NCI-H774 (cell line): ENCODE results near the gene DPCD.
A peak's percentile ranks its signal among the peaks of the same experiment; 100 is the strongest.

ENCODE experiments used
- DNase-seq: peaks from one replicate; lab custom pipeline; 2025; lab: John Stamatoyannopoulos, UW

DPCD gene

DNA sequence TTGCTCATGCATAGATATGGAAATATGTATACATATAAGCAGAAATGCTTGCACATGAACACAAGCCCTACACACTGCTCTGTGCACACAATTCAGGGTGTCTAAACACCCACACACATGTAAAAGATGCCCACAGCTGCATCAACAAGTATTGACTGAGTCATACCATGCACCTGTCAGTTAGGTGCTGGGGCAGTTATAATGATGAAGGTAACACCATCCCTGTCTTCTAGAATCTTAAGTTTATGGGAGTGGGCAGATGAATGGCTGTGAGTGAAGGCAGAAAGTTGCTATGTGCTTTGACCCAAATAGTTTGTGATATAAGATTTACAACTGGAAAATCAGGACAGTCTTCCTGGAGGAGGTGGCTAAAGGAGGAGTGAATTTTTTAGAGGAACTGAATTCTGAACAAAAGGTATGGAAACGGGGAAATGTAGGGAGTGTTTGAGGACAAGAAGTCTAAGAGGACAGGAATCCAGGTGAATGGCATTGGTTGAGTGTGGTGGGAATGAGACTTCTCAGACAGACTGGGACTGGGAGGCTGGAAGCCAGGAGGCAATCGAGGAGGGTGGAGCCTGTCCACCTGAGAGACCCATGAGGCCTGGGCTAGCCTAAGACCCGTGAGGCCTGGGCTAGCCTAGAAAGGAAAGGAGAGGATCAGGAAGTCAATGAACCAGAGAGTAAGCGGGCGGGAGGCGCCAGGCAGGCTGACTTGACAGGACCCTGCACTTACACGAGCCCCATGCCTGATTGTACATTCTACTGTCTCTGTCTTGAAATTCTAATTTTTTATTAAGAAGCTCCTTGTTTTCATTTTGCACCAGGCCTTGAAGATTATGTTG lies 20.7 kb upstream of the DPCD start:
- no peak for DNase-seq

- no peak for DNase-seq
Measured at GRCh38 chr10:101568054-101568745, 19.9 kb upstream of the DPCD start.

DNA sequence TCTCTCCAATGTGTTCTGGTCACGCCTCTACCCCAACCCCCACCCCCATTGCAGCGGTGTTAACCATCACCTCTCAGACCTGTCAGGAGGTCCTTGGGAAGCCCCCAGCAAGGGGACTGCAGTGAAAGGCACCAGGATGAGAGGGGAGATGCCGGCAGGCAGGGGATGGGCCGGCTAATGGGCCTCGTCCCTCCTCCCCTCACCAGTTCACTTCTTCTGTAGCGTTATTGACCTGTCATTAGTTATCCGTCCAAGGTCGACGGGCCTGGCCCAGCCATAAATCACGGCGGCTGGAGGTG lies 18.8 kb upstream of the DPCD start:
- DNase-seq, result no peak

GRCh38 chr10:101569622-101570427 lies 18.3 kb upstream of the DPCD start:
- peak; percentile 14 for DNase-seq

DNA sequence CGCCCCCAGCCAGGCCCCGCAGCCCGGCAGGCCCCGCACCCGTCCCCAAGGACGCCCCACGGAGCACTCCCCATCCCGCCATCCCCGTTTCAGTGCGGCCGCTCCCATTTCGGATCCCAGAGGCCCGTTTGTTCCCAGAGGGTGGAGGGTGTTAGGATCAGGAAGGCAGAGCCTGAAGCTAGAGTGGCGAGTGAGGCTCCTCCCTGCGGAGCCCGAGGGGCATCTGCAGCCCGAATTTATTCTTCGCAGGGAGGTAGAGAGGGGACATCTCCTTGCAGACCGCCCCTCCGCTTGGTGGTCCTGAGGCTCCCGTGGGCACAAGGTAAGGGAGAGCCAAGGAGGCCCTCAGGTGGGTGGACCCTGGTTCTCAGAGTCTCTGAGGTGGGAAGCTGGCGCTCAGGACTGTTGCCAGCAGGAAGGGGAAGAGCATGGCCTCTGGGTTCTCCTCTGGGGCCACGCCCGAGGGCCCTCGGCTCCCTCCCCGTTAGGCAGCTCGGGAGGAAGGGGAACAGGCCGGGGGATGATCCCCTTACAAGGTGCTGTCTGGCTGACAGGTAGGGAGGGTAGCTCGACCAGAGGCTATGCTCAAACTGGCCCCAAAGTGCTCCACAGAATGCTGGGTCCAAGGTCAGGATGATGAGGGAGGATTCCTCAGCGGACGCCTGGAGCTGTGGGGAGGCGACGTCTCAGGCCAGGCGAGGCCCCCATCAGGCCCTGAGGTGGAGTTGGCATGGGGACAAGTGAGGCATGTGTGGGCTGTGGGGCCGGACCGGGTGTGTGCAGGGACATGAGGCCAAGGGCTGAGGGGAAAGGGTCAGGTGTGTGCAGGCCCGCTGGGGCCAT lies 17.5 kb upstream of the DPCD start:
- DNase-seq, result no peak

DNA sequence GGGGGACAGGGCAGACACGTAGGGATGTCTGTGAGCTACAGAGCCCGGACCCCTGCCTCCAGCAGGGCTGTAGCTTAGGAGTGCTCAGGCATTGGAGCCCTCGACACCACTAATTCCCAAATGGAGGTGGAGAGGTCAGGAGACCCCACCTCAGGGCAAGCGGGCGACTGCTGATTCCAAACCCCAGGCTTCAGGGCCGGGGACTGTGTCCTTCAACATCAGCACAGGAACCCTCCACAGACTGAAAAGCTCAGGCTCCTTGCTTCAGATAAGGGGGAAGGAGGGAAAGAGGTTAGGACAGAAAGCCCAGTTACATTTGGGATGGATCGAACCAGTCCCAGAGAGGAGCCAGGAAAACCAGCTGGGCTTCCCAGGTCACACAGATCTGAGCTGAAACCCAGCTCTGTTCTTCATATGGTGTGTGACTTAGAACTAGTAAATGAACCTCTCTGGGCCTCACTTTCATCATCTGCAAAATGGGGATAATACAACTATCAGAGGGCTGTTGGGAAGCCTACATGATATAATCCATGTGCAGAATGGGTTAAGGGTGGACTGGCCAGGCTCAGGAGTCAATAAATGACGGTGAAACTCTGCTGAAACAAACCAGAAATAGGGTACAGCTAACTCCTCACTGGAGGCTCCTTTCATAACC lies 16.7 kb upstream of the DPCD start:
- DNase-seq, result no peak

DNA sequence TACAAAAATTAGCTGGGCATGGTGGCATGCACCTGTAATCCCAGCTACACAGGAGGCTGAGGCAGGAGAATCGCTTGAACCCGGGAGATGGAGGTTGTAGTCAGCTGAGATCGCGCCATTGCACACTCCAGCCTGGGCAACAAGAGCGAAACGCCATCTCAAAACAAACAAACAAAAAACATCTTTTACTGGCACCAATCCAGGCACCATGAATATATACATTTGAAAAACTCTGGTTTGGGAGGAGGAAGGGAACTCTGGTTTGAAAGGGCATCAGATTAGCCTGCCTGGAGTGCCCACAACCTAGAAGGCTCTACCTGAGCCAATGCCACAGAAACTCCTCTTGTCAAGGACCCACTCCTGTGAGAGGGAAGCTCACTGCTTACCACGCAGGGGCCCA lies 16.0 kb upstream of the DPCD start:
- DNase-seq, result no peak

DNA sequence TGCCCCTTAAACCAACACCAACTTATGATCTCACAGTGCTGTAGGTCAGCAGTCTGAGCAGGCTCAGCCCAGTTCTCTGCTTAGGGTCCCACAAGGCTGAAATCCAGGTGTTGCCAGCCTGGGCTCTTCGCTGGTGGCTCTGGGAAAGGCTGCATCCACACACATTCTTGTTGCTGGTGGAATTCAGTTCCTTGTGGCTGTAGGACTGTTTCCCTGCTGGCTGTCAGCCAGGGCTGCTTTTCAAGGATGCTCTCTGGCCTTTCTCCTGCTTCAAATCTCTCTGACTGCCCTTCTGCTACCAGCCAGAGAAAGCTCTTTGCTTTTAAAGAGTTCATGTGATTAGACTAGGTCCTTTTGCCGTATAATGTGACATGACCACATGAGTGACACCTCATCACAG lies 15.3 kb upstream of the DPCD start:
- no peak for DNase-seq

DNA sequence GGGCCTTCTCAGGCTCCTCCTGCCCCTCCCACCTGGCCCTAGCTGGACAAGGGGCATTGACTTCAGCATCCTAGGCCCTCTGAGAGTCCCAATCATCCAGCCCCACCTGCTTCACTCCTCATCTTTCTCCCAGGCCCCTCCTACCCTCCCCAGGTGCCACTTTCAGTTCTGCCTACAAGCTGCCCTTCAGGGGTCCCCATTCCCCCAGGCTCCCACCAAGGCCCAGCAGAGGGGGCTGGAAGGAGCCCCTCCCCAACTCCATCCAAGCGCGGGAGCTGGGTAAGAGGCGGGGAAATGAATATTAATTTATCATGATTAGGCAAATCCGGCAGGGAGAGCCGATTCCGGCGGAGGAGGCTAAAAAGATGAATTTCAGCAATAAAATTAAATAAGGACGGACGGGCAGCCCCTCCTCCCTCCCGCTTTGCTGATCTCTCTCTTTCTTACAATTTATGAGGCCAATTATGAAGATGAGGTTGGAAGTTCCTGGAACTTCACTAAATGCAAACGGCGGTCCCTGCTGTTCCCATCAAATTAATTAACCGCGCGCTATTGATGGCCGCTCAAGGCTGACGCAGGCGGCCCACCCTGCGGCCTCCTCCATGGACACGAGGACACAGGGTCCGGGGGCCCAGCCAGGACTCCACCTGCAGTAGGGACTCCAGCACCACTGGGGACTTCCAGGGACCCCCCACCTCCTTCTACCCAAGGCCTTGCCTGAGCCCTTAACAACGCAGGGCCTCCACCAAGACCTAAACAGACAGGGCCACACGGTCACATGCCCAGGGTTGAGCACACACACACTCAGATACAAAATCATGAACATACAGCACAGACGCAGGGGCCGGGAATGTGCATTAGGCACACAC lies 14.0 kb upstream of the DPCD start:
- DNase-seq, result no peak

DNA sequence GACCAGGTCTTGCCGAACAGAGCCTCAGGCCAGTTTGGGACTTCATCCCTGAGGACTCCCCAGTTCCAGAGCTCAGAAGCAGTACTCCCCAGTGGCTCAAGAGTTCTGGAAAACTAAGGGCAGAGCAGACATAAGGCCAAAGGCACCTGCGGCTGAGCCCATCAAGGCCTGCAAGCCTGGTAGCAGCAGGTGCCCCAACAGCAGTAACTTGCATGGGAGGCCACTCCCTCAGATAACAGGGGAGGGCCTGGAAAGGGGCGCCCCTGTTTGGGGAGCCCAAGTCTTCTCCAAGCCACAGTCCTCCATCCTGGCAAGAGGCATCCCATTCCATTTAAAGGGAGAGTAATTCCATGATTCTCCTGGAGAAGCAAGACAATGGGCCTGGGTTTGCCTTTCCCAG lies 13.0 kb upstream of the DPCD start:
- DNase-seq, result no peak

DNA sequence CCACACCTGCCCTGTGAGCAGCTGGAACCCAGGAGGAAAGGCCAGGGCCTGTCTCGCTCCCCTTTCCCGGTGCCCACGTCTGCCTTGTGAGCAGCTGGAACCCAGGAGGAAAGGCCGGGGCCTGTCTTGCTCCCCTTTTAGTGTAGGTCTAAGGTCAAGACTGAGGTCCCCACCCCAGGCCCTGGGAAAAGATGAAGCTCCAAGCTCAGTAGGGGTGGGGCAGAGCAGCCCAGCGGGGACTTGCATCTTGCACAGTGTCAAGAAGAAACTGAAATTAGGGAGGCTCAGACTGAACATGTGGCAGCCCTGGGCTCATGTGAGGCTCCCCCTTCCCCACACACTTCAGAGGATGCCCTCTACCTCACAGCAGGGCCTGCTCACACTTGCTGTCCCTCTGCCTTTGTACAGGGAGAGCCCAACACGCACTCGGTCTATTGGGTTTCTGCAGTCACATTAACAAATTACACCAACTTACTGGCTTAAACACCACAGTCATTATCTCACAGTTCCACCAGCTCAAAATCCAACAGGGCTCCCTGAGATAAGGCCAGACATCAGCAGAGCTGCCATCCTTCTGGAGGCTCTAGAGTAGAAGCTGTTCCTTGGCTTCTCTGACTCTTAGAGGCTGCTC lies 12.4 kb upstream of the DPCD start:
- DNase-seq, result no peak

DNA sequence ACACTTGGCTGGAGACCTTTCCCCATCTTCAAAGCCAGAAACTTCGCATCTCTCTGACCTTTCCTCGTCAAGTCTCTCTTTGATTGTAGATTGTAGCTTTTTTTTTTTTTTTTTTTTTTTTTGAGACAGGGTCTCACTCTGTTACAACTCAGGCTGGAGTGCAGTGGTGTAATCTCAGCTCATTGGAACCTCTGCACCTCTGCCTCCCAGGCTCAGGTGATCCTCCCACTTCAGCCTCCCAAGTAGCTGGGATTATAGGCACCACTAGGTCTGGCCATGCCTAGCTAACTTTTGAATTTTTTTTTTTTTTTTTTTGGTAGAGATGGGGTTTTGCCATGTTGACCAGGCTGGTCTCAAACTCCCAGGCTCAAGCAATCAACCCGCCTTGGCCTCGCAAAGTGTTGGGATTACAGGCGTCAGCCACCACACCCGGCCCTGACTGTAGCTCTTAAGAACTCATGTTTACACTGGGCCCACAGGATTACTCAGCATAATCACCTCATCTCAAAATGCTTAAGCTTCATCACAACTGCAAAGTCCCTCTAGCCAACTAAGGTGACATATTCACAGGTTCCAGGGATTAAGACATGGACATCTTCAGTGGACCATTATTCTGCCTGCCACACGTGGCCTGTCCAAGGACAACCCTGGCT lies 11.8 kb upstream of the DPCD start:
- DNase-seq, result no peak

- no peak for DNase-seq
Measured at GRCh38 chr10:101577121-101577871, 10.8 kb upstream of the DPCD start.

DNA sequence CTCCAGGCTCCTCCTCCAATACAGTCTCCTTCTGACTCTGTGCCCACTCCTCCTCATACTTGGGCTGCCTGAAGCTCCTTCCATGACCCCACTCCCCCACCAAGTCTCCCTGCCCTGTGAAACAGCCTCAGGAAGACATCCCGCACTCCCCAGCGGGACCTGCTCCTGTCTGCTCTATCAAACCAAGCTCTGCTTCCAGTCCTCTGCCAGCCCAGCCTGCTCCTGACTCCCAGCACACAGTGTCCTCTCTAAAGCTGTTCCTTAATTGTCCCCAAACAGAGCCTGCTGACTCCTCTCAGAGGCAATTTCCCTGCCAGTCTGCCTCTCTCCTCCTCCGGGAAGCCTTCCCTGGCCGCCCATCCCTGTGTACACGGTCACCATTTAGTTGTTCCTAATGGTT lies 9.9 kb upstream of the DPCD start:
- no peak for DNase-seq

- DNase-seq, result no peak
Measured at GRCh38 chr10:101578803-101579515, 9.2 kb upstream of the DPCD start.

- DNase-seq, result no peak
Measured at GRCh38 chr10:101579516-101579870, 8.6 kb upstream of the DPCD start.

GRCh38 chr10:101580486-101581399 lies 7.4 kb upstream of the DPCD start:
- no peak for DNase-seq
